GM21360 (cell line): ENCODE results near the gene RTP4.
"Not testable (repeated sequence)": the region's sequence is repeated elsewhere in the genome, so short reads cannot be mapped to it uniquely, and the experiment has no call there.

ENCODE experiments used
- ATAC-seq: cut with Tn5 transposase; IDR thresholded peaks from one replicate; pipeline ENCODE4 v1.9.1; 2021; ENCODE audit warnings: mild to moderate bottlenecking, moderate library complexity; ENCODE audit not compliant: unreplicated experiment

The RTP4 gene

DNA sequence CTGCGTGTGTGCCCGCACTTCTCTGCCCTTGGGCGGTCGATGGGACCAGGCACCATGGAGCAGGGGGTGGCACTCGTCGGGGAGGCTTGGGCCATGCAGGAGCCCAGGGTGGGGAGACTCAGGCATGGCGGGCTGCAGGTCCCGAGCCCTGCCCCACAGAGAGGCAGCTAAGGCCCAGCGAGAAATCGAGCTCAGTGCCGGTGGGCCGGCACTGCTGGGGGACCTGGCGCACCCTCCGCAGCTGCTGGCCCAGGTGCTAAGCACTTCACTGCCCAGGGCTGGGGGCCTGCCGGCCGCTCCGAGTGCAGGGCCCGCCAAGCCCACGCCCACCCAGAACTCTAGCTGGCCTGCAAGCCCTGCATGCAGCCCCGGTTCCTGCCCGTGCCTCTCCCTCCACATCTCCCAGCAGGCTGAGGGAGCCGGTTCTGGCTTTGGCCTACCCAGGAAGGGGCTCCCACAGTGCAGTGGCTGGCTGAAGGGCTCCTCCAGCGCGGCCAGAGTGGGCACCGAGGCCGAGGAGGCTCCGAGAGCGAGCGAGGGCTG, 553 bp upstream of the RTP4 start:
- no peak for ATAC-seq

- peak; percentile 45 for ATAC-seq
Observed at GRCh38 chr3:187369089-187369447, 883 bp downstream of the RTP4 start.

- ATAC-seq = no peak
Observed at GRCh38 chr3:187370051-187370450, 1.9 kb downstream of the RTP4 start.

GRCh38 chr3:187375581-187375980, 7.4 kb downstream of the RTP4 start:
- ATAC-seq = no peak

DNA sequence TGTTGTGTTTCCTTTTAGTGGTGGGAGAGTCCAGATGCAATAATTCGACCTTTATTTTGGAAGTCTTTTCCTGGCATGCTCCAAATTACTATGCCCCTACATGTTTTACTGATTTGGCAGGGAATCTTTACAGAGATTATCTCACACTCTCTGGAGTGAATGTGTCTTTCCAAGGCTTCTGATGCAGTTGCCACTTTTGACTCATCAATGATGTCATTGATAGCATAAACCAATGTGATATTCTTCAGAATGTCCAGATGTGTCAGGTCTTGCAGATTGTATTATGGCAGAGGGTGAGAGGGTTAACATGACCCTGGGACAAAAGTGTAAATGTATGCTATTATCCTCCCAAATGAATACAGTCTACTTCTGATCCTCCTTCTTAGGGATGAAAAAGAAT, 9.7 kb downstream of the RTP4 start:
- ATAC-seq = no peak

GRCh38 chr3:187382609-187383151, 14.5 kb downstream of the RTP4 start:
- ATAC-seq = no peak

DNA sequence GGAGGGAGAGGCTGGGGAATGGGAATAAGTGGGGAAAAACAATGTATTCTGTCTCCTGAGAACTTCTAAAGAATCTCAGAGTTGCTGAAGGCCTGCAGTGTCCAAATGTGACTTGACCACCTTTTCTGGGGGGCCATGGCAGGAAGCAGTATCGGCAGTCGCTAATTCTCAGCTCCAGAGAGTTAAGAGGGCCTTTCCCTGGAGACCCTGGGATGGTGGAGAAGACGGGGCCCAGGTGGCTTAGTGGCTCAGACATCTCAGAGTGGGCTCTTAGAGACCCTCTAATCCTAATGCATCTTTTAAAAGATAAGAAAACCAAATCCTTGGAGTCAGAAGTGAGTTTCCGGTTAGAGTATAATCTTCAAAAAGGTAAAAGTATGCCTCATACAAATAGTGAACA, 15.1 kb downstream of the RTP4 start:
- ATAC-seq = no peak

GRCh38 chr3:187385296-187385695, 17.1 kb downstream of the RTP4 start:
- ATAC-seq = no peak

DNA sequence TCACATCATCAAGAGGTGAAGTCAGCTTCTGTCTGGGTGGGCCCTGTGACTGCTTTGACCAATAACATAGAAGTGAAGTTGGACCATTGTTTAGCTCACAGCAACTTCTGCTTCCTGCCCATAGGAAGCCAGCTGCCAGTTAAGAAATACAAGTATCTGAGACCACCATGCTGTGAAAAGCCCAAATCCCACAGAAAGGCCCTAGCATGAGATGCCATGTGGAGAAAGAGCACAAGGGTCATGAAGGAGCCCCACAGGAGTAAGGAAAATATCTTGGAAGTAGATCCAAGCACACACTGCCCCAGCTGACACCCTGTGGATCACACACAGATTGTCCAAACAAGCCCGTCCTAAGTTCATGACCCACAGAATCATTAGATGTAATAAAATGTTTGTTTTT, 28.5 kb downstream of the RTP4 start:
- no peak for ATAC-seq

- no peak for ATAC-seq
Observed at GRCh38 chr3:187398955-187399354, 30.8 kb downstream of the RTP4 start.

- ATAC-seq = no peak
Observed at GRCh38 chr3:187400756-187401155, 32.6 kb downstream of the RTP4 start.

- no peak for ATAC-seq
Observed at GRCh38 chr3:187401856-187402255, 33.7 kb downstream of the RTP4 start.

DNA sequence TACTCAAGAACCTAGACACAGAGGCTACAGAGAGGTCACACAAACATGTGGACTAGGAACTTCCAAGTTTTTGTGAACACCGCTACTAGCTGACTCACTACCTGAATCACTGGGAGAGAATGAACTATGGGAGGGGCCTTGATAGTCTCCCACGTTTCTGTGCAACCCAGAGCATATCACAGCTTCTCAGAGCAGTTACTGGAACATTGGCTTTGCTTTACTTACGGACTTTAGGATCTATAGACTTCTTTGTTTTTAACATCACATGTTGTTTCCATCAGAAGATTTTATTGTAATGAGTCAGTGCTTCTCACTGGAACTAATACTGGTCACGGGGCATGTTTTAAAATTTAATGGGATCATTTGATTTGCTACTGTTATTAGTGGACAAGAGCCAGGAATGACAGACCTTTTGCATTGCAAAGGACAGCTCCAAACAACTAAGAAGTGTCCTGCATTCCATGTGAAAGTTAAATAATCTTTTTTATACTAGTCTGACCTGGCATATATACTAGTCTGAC, 35.6 kb downstream of the RTP4 start:
- ATAC-seq = no peak

GRCh38 chr3:187406927-187407326, 38.7 kb downstream of the RTP4 start:
- no peak for ATAC-seq

- not testable (repeated sequence) for ATAC-seq
Observed at GRCh38 chr3:187411991-187412781, 44.0 kb downstream of the RTP4 start.
